ENCODE data around the gene UTP11. TPM values are rescaled to one million over a fixed set of nuclear protein-coding genes. Genes with fewer than 3 reads are reported as not detected.

The UTP11 gene
- total RNA-seq, 1 experiment from 2014 or later: 31.1 TPM

- Histone ChIP-seq H3K4me2 (ENCODE audit: low read depth, low read length, poor library complexity, severe bottlenecking) (peak overlapping the region; percentile 20), H3K4me1 (ENCODE audit: low read length) (peaks cover 20% of the 10 kb centered on the region), H2AFZ (ENCODE audit: low read length) (no peak overlapping the region), H3K9ac (ENCODE audit: low read length) (no peak overlapping the region), H3K4me3 (ENCODE audit: low read length) (no peak overlapping the region), H3K27ac (ENCODE audit: low read length) (no peak overlapping the region), H3K36me3 (ENCODE audit: insufficient read depth, low read length) (no peaks in the 10 kb centered on the region), H3K9me3 (ENCODE audit: low read length) (no peaks in the 10 kb centered on the region), H3K27me3 (ENCODE audit: low read length) (no peaks in the 10 kb centered on the region), H4K20me1 (ENCODE audit: insufficient read depth, low read depth, low read length) (no peaks in the 10 kb centered on the region), H3K79me2 (ENCODE audit: low read length) (no peaks in the 10 kb centered on the region), H3K9me2 (replicated peaks; ENCODE audit: insufficient read depth, low read length) (no peaks in the 10 kb centered on the region)
- no peak for DNase-seq
Measured at GRCh38 chr1:38053416-38054091, 41.0 kb downstream of the UTP11 start.

GRCh38 chr1:38055398-38055797 lies 42.9 kb downstream of the UTP11 start:
- no peaks in the 10 kb centered on the region for H3K9me3 ChIP-seq (ENCODE audit: low read length)
- no peaks in the 10 kb centered on the region for H3K79me2 ChIP-seq (ENCODE audit: low read length)
- no peak for DNase-seq
- H3K27ac ChIP-seq (ENCODE audit: low read length): no peak overlapping the region
- H3K4me1 ChIP-seq (ENCODE audit: low read length): peaks cover 31% of the 10 kb centered on the region
- H3K9me2 ChIP-seq (replicated peaks; ENCODE audit: insufficient read depth, low read length): no peaks in the 10 kb centered on the region
- H2AFZ ChIP-seq (ENCODE audit: low read length): no peak overlapping the region
- H3K4me2 ChIP-seq (ENCODE audit: low read depth, low read length, poor library complexity, severe bottlenecking): no peak overlapping the region
- H3K4me3 ChIP-seq (ENCODE audit: low read length): no peak overlapping the region
- H4K20me1 ChIP-seq (ENCODE audit: insufficient read depth, low read depth, low read length): no peaks in the 10 kb centered on the region
- H3K9ac ChIP-seq (ENCODE audit: low read length): no peak overlapping the region
- H3K36me3 ChIP-seq (ENCODE audit: insufficient read depth, low read length): no peaks in the 10 kb centered on the region
- H3K27me3 ChIP-seq (ENCODE audit: low read length): no peaks in the 10 kb centered on the region

DNA sequence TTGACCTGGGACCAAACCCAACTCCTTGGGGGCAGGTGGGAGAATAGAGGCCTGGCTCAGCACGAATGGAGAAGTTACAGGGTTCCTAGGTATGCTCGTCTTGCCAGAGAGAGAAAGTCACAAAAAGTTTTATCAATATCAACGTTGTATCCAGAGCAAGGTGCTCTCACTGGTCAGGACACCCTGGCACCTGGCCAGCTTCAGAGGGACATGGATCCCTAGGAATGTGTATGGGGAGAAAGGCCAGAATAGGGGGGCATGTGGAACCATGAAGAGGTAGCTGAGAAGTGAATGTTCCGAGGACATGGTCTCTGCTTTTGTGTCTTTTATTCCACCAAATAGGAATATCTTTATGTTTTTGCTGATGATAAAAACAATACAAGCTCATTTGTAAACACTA lies 43.4 kb downstream of the UTP11 start:
- DNase-seq: no peak
- Histone ChIP-seq H4K20me1 (ENCODE audit: insufficient read depth, low read depth, low read length) (no peaks in the 10 kb centered on the region), H3K9ac (ENCODE audit: low read length) (no peak overlapping the region), H3K36me3 (ENCODE audit: insufficient read depth, low read length) (no peaks in the 10 kb centered on the region), H3K4me1 (ENCODE audit: low read length) (peaks cover 31% of the 10 kb centered on the region), H3K79me2 (ENCODE audit: low read length) (no peaks in the 10 kb centered on the region), H3K4me2 (ENCODE audit: low read depth, low read length, poor library complexity, severe bottlenecking) (no peak overlapping the region), H3K9me2 (replicated peaks; ENCODE audit: insufficient read depth, low read length) (no peaks in the 10 kb centered on the region), H3K27ac (ENCODE audit: low read length) (no peak overlapping the region), H3K4me3 (ENCODE audit: low read length) (no peak overlapping the region), H3K9me3 (ENCODE audit: low read length) (no peaks in the 10 kb centered on the region), H3K27me3 (ENCODE audit: low read length) (no peaks in the 10 kb centered on the region), H2AFZ (ENCODE audit: low read length) (no peak overlapping the region)

DNA sequence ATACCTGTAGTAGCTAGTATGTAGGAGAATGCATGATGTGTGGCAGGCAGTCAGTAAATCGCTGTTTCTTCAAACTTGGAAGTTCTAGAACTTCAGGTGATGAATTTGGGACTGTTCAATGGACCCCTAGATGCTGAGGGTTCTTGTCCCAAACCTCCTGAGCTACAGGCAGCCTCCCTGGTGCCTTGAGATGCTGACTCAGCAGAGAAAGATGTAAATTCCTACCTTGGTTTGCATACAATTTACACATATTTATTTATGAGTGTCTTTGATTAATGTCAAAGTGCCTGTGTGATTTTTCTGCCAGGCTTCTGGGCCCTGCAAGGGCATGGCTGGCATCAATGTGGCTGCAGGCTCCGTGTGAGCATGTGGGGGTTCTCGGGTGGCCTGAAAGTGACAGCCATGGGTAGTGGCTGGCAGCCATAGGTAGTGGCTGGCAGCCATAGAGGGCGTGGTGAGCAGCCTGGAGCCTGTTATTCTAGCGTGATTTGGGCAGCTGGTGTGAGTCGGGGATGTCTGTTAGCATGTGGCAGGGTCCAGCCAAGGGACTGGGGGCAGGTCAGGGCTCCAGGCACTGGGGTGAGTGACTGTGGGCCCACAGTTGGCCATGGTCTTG lies 47.2 kb downstream of the UTP11 start:
- Histone ChIP-seq H3K4me2 (ENCODE audit: low read depth, low read length, poor library complexity, severe bottlenecking) (no peak overlapping the region), H2AFZ (ENCODE audit: low read length) (no peak overlapping the region), H3K27me3 (ENCODE audit: low read length) (no peaks in the 10 kb centered on the region), H3K4me3 (ENCODE audit: low read length) (no peak overlapping the region), H3K36me3 (ENCODE audit: insufficient read depth, low read length) (no peaks in the 10 kb centered on the region), H3K27ac (ENCODE audit: low read length) (no peak overlapping the region), H3K4me1 (ENCODE audit: low read length) (peaks cover 10% of the 10 kb centered on the region), H3K9ac (ENCODE audit: low read length) (no peak overlapping the region), H4K20me1 (ENCODE audit: insufficient read depth, low read depth, low read length) (no peaks in the 10 kb centered on the region), H3K9me3 (ENCODE audit: low read length) (no peaks in the 10 kb centered on the region), H3K79me2 (ENCODE audit: low read length) (no peaks in the 10 kb centered on the region), H3K9me2 (replicated peaks; ENCODE audit: insufficient read depth, low read length) (no peaks in the 10 kb centered on the region)
- DNase-seq: no peak

GRCh38 chr1:38060498-38060897 lies 48.0 kb downstream of the UTP11 start:
- Histone ChIP-seq H3K9me2 (replicated peaks; ENCODE audit: insufficient read depth, low read length) (no peaks in the 10 kb centered on the region), H3K27ac (ENCODE audit: low read length) (no peak overlapping the region), H3K9me3 (ENCODE audit: low read length) (no peaks in the 10 kb centered on the region), H4K20me1 (ENCODE audit: insufficient read depth, low read depth, low read length) (no peaks in the 10 kb centered on the region), H3K9ac (ENCODE audit: low read length) (no peak overlapping the region), H3K27me3 (ENCODE audit: low read length) (no peaks in the 10 kb centered on the region), H3K4me2 (ENCODE audit: low read depth, low read length, poor library complexity, severe bottlenecking) (no peak overlapping the region), H2AFZ (ENCODE audit: low read length) (no peak overlapping the region), H3K4me3 (ENCODE audit: low read length) (no peak overlapping the region), H3K36me3 (ENCODE audit: insufficient read depth, low read length) (no peaks in the 10 kb centered on the region), H3K4me1 (ENCODE audit: low read length) (peaks cover 10% of the 10 kb centered on the region), H3K79me2 (ENCODE audit: low read length) (no peaks in the 10 kb centered on the region)
- DNase-seq: no peak

- Histone ChIP-seq H3K9me2 (replicated peaks; ENCODE audit: insufficient read depth, low read length) (no peaks in the 10 kb centered on the region), H3K79me2 (ENCODE audit: low read length) (no peaks in the 10 kb centered on the region), H3K9ac (ENCODE audit: low read length) (no peak overlapping the region), H3K4me3 (ENCODE audit: low read length) (no peak overlapping the region), H3K27me3 (ENCODE audit: low read length) (no peaks in the 10 kb centered on the region), H3K27ac (ENCODE audit: low read length) (no peak overlapping the region), H3K4me2 (ENCODE audit: low read depth, low read length, poor library complexity, severe bottlenecking) (no peak overlapping the region), H3K4me1 (ENCODE audit: low read length) (peaks cover 10% of the 10 kb centered on the region), H3K9me3 (ENCODE audit: low read length) (no peaks in the 10 kb centered on the region), H4K20me1 (ENCODE audit: insufficient read depth, low read depth, low read length) (no peaks in the 10 kb centered on the region), H3K36me3 (ENCODE audit: insufficient read depth, low read length) (no peaks in the 10 kb centered on the region), H2AFZ (ENCODE audit: low read length) (no peak overlapping the region)
- DNase-seq: no peak
Measured at GRCh38 chr1:38061290-38061689, 48.8 kb downstream of the UTP11 start.

- Histone ChIP-seq H3K4me1 (ENCODE audit: low read length) (peaks cover 10% of the 10 kb centered on the region), H3K79me2 (ENCODE audit: low read length) (no peaks in the 10 kb centered on the region), H3K27ac (ENCODE audit: low read length) (no peak overlapping the region), H3K27me3 (ENCODE audit: low read length) (no peaks in the 10 kb centered on the region), H3K36me3 (ENCODE audit: insufficient read depth, low read length) (no peaks in the 10 kb centered on the region), H3K9me3 (ENCODE audit: low read length) (no peaks in the 10 kb centered on the region), H3K4me2 (ENCODE audit: low read depth, low read length, poor library complexity, severe bottlenecking) (no peak overlapping the region), H3K9me2 (replicated peaks; ENCODE audit: insufficient read depth, low read length) (no peaks in the 10 kb centered on the region), H3K9ac (ENCODE audit: low read length) (no peak overlapping the region), H3K4me3 (ENCODE audit: low read length) (no peak overlapping the region), H4K20me1 (ENCODE audit: insufficient read depth, low read depth, low read length) (no peaks in the 10 kb centered on the region), H2AFZ (ENCODE audit: low read length) (no peak overlapping the region)
- DNase-seq: no peak
Measured at GRCh38 chr1:38061883-38062328, 49.4 kb downstream of the UTP11 start.

DNA sequence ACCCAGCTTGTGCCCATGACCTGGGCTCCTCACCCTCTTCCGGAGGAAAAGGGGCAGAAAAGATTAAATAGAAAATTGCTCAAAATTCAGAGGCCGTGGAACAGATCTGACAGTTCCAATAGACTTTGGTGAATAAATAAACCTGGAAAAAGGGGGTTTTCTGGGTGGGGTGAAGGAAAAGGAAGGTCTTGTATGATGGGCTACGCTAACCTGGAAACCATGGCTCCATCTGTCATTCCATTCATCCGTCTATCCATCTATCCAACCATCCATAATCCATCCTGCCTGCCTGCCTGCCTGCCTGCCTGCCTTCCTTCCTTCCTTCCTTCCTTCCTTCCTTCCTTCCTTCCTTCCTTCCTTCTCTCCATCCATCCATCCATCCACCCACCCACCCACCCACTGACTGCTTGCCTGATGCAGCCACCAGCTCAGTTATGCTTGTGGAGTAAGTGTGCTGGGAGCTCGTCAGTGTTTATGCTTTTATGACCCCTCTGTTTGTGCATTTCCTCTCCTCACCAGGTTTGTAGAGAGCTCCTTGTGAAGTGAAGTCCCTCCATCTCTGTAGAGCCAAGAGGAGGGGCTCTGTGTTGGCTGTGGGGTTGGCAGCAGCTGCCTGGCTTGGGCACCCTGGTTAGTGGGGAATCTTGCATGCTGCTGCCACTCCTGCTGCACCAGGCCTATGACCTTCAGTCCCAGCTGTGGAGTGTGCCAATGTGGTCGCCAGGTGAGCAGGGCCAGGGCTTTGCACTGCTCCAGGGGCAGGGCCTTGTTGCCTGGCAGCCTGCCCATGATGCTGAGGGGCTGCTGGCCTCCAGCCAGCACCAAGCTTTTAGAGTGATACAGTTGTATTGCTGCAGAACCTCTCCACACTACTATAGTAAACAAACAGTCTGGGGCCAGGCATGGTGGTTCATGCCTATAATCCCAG lies 50.1 kb downstream of the UTP11 start:
- no peak overlapping the region for H3K4me3 ChIP-seq (ENCODE audit: low read length)
- H4K20me1 ChIP-seq (ENCODE audit: insufficient read depth, low read depth, low read length): no peaks in the 10 kb centered on the region
- no peaks in the 10 kb centered on the region for H3K79me2 ChIP-seq (ENCODE audit: low read length)
- peaks cover 10% of the 10 kb centered on the region for H3K4me1 ChIP-seq (ENCODE audit: low read length)
- no peaks in the 10 kb centered on the region for H3K9me3 ChIP-seq (ENCODE audit: low read length)
- no peak overlapping the region for H3K27ac ChIP-seq (ENCODE audit: low read length)
- no peaks in the 10 kb centered on the region for H3K36me3 ChIP-seq (ENCODE audit: insufficient read depth, low read length)
- no peaks in the 10 kb centered on the region for H3K9me2 ChIP-seq (replicated peaks; ENCODE audit: insufficient read depth, low read length)
- H2AFZ ChIP-seq (ENCODE audit: low read length): no peak overlapping the region
- no peak overlapping the region for H3K4me2 ChIP-seq (ENCODE audit: low read depth, low read length, poor library complexity, severe bottlenecking)
- DNase-seq: no peak
- H3K27me3 ChIP-seq (ENCODE audit: low read length): no peaks in the 10 kb centered on the region
- H3K9ac ChIP-seq (ENCODE audit: low read length): no peak overlapping the region

Measured in Karpas-422 (cell line).